Prostate gland (tissue), 2 donors: ENCODE data around the gene CAPN14.

ENCODE experiments used
- CTCF ChIP-seq, 4 experiments: fragments of 200-600 bp in 2 of 4; fragments of 450-650 bp in 2 of 4; sonication (generic) in 2 of 4; IDR thresholded peaks; 1 replicate in 3 of 4; 2 replicates in 1 of 4; pipeline ENCODE4 v1.5.1; 2016 to 2019; ENCODE audit warnings: antibody characterized with exemption in 4 of 4, mild to moderate bottlenecking in 2 of 4, moderate library complexity in 2 of 4
- POLR2A ChIP-seq: fragments of 450-650 bp; IDR thresholded peaks from one replicate; pipeline ENCODE4 v1.6.1; 2016; ENCODE audit warnings: antibody characterized with exemption, mild to moderate bottlenecking

- TF ChIP-seq CTCF (IDR thresholded peaks at IDR 0.05) (no peak), POLR2A (no peak)
Observed at GRCh38 chr2:31222071-31222470, 4.8 kb upstream of the CAPN14 start.
